HFF-Myc (cell line): ENCODE measurements around the gene CSTB.

ENCODE experiments used
- DNase-seq: peaks from one replicate; pipeline ENCODE4 v3.0.0-alpha.2; 2011; ENCODE audit warnings: low read depth; ENCODE audit errors: extremely low read depth
- H3K4me3 ChIP-seq: replicated peaks from 2 replicates; pipeline ENCODE4 v1.5.1; 2011; ENCODE audit warnings: low read depth, mild to moderate bottlenecking, control low read depth, low read length
- CTCF ChIP-seq: IDR thresholded peaks from 2 replicates; pipeline ENCODE4 v1.5.1; 2012; ENCODE audit warnings: mild to moderate bottlenecking, low read depth, low read length, control low read depth; ENCODE audit errors: missing control alignments

Gene CSTB

DNA sequence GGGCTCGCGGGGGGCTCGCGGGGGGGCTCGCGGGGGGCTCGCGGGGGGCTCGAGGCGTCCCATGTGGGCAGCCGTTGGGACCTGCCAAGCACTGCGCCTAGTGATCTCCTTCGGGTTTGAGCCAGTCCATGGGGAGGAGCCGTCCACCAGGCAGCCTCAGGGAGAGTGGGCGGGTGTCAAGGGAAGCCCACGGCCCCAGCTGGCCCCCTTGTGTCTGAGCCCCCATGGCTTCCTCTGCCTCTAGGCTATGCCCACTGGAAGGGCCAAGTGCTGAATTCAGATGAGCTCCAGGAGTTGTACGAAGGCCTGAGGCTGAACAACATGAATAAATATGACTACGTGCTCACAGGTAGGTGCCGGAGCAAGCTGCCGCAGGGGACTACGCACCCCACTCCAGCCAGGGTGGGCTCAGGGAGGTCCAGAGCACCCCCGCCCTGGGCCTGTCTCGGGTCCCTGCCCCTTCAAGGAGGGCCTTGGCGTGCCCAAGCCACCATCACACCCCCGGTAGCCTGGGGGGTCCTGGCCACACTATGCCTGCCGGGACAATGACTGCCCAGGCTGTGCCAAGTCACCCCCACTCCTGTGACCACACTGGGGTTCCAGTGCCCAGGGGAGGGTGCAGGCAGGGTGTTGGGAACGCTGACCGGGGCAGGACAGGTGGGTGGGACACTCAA is 34.5 kb downstream of the CSTB start:
- no peak for DNase-seq
- TF ChIP-seq CTCF, result no peak
- no peak overlapping the region for H3K4me3 ChIP-seq

- no peak for DNase-seq
These were observed 35.5 kb downstream of the CSTB start for GRCh38 chr21:43740497-43741156.

DNA sequence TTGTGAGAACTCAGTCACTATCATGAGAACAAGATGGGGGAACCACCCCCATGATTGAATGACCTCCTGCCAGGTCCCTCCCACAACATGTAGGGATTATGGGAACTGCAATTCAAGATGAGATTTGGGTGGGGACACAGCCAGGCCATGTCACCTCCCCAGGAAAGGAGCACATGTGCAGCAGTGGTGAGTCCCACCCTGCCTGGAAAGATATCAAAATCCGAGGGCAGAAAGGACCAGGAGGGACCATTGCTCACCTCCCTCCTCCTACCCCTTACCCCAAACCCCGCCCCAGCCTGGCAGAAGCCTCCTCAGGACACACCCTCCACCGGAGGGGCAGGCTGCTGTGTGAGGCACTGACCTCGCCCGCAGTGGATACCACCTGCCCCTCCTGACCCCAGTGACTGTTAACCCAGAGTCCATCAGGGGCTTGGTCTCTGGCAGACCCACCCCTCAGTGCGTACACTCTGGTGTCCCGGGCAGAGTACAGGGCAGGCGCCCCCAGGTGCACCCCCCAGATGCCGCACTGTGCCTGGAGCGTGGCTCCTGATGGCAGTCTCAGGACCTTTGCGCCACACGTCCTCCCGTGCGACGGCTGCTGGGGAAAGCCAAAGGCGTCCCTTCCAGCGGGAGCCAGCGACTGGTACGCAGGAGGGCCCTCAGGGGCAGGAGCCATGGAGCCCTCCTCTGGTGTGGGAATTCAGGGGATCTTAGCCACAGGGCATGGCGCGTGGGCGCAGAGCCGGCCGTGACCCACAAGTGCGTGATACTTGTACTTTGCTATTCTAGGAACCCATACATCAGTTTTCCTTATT is 36.3 kb downstream of the CSTB start:
- DNase-seq, result no peak
- no peak for TF ChIP-seq CTCF
- no peak overlapping the region for H3K4me3 ChIP-seq

More at GRCh38 chr21:43740497-43741156, 35.5 kb downstream of the CSTB start:
- no peak overlapping the region for H3K4me3 ChIP-seq
- TF ChIP-seq CTCF, result no peak

GRCh38 chr21:43737158-43737950 is 38.8 kb downstream of the CSTB start:
- TF ChIP-seq CTCF, result no peak
- no peak for DNase-seq
- H3K4me3 ChIP-seq, result no peak overlapping the region

- no peak for TF ChIP-seq CTCF
- no peak for DNase-seq
- H3K4me3 ChIP-seq, result no peak overlapping the region
These were observed 39.8 kb downstream of the CSTB start for GRCh38 chr21:43736224-43736883.
